MM.1S (cell line): Measurements from ENCODE around the gene ARHGAP4.

Experiments
- EZH2phosphoT487 ChIP-seq: fragments of 300-600 bp; sonication (generic); IDR thresholded peaks from 2 replicates; pipeline ENCODE4 v1.6.1; 2018; ENCODE audit warnings: antibody characterized with exemption, low read length
- TF ChIP-seq, protein P1 (sequence below): fragments of 300-600 bp; sonication (generic); IDR thresholded peaks from 2 replicates; pipeline ENCODE4 v1.5.1; 2016; ENCODE audit warnings: antibody characterized with exemption, low read length, mixed read lengths

DNA sequence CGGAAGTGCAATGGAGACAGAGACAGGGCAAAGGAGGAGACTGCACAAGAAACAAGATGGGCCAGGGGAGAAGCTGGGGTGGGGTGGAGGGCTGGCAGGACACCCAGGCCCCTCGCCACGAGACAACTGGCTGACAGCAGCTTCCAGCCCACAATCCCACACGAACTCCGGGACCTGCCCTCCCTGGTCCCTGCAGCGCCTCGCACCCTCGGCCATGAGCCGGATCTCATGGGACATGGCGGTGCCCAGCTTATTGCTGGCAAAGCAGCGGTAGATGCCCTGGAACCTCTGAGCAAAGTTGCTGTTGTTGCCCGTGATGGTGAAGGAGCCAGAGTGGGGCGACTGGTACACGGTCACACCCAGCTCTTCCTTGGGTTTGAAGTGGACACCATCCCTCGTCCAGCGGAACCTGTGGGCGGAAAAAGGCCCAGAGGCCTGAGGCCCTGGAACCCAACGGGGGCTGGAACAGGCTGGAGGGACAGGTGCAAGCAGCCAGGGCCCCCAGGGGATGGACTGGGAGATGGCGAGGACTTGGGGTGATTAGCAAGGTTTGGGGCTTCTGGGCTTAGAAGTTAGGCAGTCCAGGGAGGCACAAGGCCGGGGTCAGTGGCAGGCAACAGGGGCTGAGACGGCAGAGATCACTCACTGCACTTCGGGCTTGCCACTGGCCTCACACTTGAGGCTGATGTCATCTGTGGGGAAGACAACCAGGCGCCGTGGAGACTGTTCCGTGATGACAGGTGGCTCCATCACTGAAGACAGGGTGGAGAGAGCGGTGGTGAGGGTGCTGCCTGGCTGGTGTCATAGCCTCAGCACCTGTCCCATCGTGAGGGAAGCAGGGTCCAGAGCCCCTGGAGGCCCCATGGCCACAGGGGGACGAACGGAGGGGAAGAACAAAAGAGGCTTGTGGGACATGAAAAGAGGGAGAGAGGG lies 53.9 kb downstream of the ARHGAP4 start:
- TF ChIP-seq, protein P1, sequence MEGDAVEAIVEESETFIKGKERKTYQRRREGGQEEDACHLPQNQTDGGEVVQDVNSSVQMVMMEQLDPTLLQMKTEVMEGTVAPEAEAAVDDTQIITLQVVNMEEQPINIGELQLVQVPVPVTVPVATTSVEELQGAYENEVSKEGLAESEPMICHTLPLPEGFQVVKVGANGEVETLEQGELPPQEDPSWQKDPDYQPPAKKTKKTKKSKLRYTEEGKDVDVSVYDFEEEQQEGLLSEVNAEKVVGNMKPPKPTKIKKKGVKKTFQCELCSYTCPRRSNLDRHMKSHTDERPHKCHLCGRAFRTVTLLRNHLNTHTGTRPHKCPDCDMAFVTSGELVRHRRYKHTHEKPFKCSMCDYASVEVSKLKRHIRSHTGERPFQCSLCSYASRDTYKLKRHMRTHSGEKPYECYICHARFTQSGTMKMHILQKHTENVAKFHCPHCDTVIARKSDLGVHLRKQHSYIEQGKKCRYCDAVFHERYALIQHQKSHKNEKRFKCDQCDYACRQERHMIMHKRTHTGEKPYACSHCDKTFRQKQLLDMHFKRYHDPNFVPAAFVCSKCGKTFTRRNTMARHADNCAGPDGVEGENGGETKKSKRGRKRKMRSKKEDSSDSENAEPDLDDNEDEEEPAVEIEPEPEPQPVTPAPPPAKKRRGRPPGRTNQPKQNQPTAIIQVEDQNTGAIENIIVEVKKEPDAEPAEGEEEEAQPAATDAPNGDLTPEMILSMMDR: no peak
- TF ChIP-seq EZH2phosphoT487: no peak
